ENCODE results near the gene RHOF. TPM values are rescaled to one million over a fixed set of nuclear protein-coding genes. Genes with fewer than 3 reads are reported as not detected.
A peak's percentile ranks its signal among the peaks of the same experiment; 100 is the strongest.

The RHOF gene
- total and polyA plus RNA-seq, 2 donors (not counting 1 experiment from before 2014, with no cell fraction given): 2.3 to 6.8 TPM

DNA sequence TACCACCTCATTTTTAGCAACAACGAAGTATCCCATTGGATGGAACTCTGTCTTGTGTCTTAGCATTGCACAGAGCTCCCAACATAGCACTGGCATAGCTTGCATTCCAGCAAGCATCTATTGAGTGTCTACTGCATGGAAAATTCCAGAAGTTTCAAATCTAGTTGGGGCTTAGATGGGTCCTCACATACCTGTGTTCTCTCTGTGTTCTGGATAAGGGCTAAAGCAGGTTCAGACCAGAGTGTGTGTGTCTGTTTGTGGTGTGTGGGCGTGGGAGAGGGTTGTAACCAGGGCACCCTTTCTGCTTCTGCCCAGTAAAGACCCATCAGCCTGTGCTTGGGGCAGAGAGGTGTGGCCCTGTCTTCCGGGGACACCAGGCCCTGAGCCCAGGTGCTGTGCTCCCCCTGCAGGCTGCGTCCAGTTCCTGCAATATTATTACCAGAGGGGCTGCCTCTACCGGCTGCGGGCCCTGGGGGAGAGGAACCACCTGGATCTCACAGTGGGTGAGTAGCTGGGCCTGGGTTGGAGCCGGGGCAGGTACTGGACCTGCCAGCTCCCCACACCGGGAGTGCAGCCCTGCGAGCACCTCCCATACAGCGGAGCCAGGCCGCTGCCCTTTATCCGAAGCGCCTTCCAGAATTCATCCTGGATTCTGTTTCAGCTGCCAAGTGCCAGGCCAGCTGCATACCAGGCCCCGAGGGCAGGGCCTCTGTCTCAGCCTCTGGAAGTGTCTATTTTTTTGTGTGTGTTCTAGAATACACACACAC, 20.3 kb downstream of the RHOF start:
- peak; percentile 53 to 66 for DNase-seq (ENCODE audit: low read depth in 2 of 2)
- peaks cover 4% of the 10 kb centered on the region for H3K4me1 ChIP-seq (ENCODE audit: control insufficient read depth, extremely low read depth, insufficient read depth, low read length)
- no peak overlapping the region for H3K27ac ChIP-seq (ENCODE audit: insufficient read depth, low read length)
- H4K20me1 ChIP-seq (ENCODE audit: control insufficient read depth, extremely low read depth, insufficient read depth, low read length): no peaks in the 10 kb centered on the region
- no peaks in the 10 kb centered on the region for H3K27me3 ChIP-seq (ENCODE audit: control insufficient read depth, insufficient read depth, low read length)
- H3K4me2 ChIP-seq (ENCODE audit: extremely low read depth, insufficient read depth, low read length): no peak overlapping the region
- no peak overlapping the region for H3K4me3 ChIP-seq (replicated peaks in 1 of 4; ENCODE audit: control extremely low read depth in 1 of 4, insufficient read depth in 1 of 4, low read depth in 3 of 4, low read length in 4 of 4)
- H3K36me3 ChIP-seq (ENCODE audit: control insufficient read depth, insufficient read depth, low read length): peaks cover 5% of the 10 kb centered on the region
- no peak overlapping the region for H2AFZ ChIP-seq (ENCODE audit: low read length)
- H3K79me2 ChIP-seq (ENCODE audit: control insufficient read depth, insufficient read depth, low read length): no peaks in the 10 kb centered on the region
- H3K9me3 ChIP-seq (ENCODE audit: control insufficient read depth, insufficient read depth, low read depth, low read length): no peaks in the 10 kb centered on the region
- TF ChIP-seq CTCF (conservative IDR thresholded peaks at IDR 0.05 in 1 of 2, IDR thresholded peaks at IDR 0.05 in 1 of 2; ENCODE audit: low read depth in 1 of 2, low read length in 2 of 2) (peak; percentile 74 to 84), EZH2 (IDR thresholded peaks at IDR 0.05; ENCODE audit: low read length, missing control alignments) (no peak)
- no peak overlapping the region for H3K9ac ChIP-seq (ENCODE audit: insufficient read depth, low read length)

DNA sequence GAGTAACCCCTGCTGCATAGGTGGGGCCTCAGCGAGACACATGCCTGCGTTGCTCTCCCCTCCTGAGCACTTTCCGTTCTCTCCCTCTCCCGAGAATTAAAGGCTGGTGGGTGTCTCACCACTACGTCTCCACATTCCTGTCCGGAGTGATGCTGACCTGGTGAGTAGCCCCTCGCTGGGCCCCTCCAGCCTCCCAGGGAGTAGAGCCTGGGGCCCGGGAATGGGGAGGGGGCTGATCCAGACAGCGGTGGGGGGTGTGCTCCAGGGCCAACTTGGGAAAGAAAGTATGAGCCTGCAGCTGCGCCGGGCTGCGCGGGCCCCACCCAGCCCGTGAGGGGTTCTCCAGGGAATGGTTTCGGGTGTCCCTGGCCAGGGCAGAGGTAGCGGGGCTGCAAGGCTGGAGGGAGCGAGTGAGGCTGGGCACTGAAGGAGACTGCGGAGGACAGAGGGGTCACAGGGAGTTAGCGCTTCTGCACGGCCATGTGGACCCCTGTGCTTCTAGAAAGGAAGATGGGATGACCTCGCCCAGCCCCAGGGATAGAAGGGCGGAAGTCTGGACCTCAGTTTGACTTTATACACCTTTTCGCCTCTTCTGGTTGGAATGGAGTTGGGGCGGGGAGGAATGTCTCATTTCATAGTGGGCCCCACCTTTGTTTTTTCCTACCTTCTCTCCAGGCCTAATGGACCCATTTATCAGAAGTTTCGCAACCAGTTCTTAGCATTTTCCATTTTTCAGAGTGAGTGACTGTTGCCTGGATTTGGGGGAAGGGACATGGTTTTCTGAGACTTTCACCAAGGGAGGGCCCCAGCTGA, 22.5 kb downstream of the RHOF start:
- H3K79me2 ChIP-seq (ENCODE audit: control insufficient read depth, insufficient read depth, low read length): no peaks in the 10 kb centered on the region
- H3K9ac ChIP-seq (ENCODE audit: insufficient read depth, low read length): no peak overlapping the region
- H3K4me3 ChIP-seq (replicated peaks in 1 of 4; ENCODE audit: control extremely low read depth in 1 of 4, insufficient read depth in 1 of 4, low read depth in 3 of 4, low read length in 4 of 4): no peak overlapping the region
- H3K36me3 ChIP-seq (ENCODE audit: control insufficient read depth, insufficient read depth, low read length): peaks cover 5% of the 10 kb centered on the region
- H3K4me1 ChIP-seq (ENCODE audit: control insufficient read depth, extremely low read depth, insufficient read depth, low read length): peaks cover 24% of the 10 kb centered on the region
- no peaks in the 10 kb centered on the region for H4K20me1 ChIP-seq (ENCODE audit: control insufficient read depth, extremely low read depth, insufficient read depth, low read length)
- H3K27me3 ChIP-seq (ENCODE audit: control insufficient read depth, insufficient read depth, low read length): no peaks in the 10 kb centered on the region
- DNase-seq (ENCODE audit: low read depth in 2 of 2): no peak
- no peak overlapping the region for H3K4me2 ChIP-seq (ENCODE audit: extremely low read depth, insufficient read depth, low read length)
- no peaks in the 10 kb centered on the region for H3K9me3 ChIP-seq (ENCODE audit: control insufficient read depth, insufficient read depth, low read depth, low read length)
- no peak for TF ChIP-seq CTCF (conservative IDR thresholded peaks at IDR 0.05 in 1 of 2, IDR thresholded peaks at IDR 0.05 in 1 of 2; ENCODE audit: low read depth in 1 of 2, low read length in 2 of 2)
- H2AFZ ChIP-seq (ENCODE audit: low read length): no peak overlapping the region
- H3K27ac ChIP-seq (ENCODE audit: insufficient read depth, low read length): no peak overlapping the region

GRCh38 chr12:121770388-121770787, 23.1 kb downstream of the RHOF start:
- Histone ChIP-seq H3K36me3 (ENCODE audit: control insufficient read depth, insufficient read depth, low read length) (no peaks in the 10 kb centered on the region), H3K27ac (ENCODE audit: insufficient read depth, low read length) (no peak overlapping the region), H3K9ac (ENCODE audit: insufficient read depth, low read length) (no peak overlapping the region), H4K20me1 (ENCODE audit: control insufficient read depth, extremely low read depth, insufficient read depth, low read length) (no peaks in the 10 kb centered on the region), H3K4me1 (ENCODE audit: control insufficient read depth, extremely low read depth, insufficient read depth, low read length) (peaks cover 30% of the 10 kb centered on the region), H3K27me3 (ENCODE audit: control insufficient read depth, insufficient read depth, low read length) (no peaks in the 10 kb centered on the region), H3K4me2 (ENCODE audit: extremely low read depth, insufficient read depth, low read length) (no peak overlapping the region), H3K9me3 (ENCODE audit: control insufficient read depth, insufficient read depth, low read depth, low read length) (no peaks in the 10 kb centered on the region), H2AFZ (ENCODE audit: low read length) (no peak overlapping the region), H3K4me3 (replicated peaks in 1 of 4; ENCODE audit: control extremely low read depth in 1 of 4, insufficient read depth in 1 of 4, low read depth in 3 of 4, low read length in 4 of 4) (no peak overlapping the region), H3K79me2 (ENCODE audit: control insufficient read depth, insufficient read depth, low read length) (no peaks in the 10 kb centered on the region)
- no peak for DNase-seq (ENCODE audit: low read depth in 2 of 2)
- TF ChIP-seq CTCF (conservative IDR thresholded peaks at IDR 0.05 in 1 of 2, IDR thresholded peaks at IDR 0.05 in 1 of 2; ENCODE audit: low read depth in 1 of 2, low read length in 2 of 2) (no peak), EZH2 (IDR thresholded peaks at IDR 0.05; ENCODE audit: low read length, missing control alignments) (no peak)

Measured in fibroblast of lung (primary cell).